ENCODE data around the gene RHOT1. TPM values are rescaled to one million over a fixed set of nuclear protein-coding genes. Genes with fewer than 3 reads are reported as not detected.

Gene RHOT1
- total RNA-seq, 1 donor from 2014 or later: 76.4 TPM

GRCh38 chr17:32268734-32269288 is 126.5 kb downstream of the RHOT1 start:
- Histone ChIP-seq H3K27me3 (peaks cover 54% of the 10 kb centered on the region), H3K79me2 (ENCODE audit: low read depth) (peaks cover 9% of the 10 kb centered on the region), H4K20me1 (ENCODE audit: low read depth) (peaks cover 18% of the 10 kb centered on the region), H3K4me2 (no peak overlapping the region), H2AFZ (replicated peaks) (no peak overlapping the region), H3K4me3 (no peak overlapping the region), H3K9me3 (ENCODE audit: low read depth) (no peaks in the 10 kb centered on the region), H3F3A (ENCODE audit: low read depth) (peaks cover 47% of the 10 kb centered on the region), H3K9ac (no peak overlapping the region), H3K27ac (no peak overlapping the region), H3K4me1 (peaks cover 33% of the 10 kb centered on the region), H3K36me3 (no peaks in the 10 kb centered on the region)
- Mint-ChIP-seq H3K4me1 (peaks cover 47% of the 10 kb centered on the region), H3K27me3 (ENCODE audit: insufficient read depth, low read depth) (peaks cover 41% of the 10 kb centered on the region), H3K27ac (no peak overlapping the region), H3K9me3 (peaks cover 2% of the 10 kb centered on the region), H3K36me3 (no peaks in the 10 kb centered on the region), H3K4me3 (peak overlapping the region; percentile 81)
- TF ChIP-seq, protein P1, sequence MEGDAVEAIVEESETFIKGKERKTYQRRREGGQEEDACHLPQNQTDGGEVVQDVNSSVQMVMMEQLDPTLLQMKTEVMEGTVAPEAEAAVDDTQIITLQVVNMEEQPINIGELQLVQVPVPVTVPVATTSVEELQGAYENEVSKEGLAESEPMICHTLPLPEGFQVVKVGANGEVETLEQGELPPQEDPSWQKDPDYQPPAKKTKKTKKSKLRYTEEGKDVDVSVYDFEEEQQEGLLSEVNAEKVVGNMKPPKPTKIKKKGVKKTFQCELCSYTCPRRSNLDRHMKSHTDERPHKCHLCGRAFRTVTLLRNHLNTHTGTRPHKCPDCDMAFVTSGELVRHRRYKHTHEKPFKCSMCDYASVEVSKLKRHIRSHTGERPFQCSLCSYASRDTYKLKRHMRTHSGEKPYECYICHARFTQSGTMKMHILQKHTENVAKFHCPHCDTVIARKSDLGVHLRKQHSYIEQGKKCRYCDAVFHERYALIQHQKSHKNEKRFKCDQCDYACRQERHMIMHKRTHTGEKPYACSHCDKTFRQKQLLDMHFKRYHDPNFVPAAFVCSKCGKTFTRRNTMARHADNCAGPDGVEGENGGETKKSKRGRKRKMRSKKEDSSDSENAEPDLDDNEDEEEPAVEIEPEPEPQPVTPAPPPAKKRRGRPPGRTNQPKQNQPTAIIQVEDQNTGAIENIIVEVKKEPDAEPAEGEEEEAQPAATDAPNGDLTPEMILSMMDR (IDR thresholded peaks at IDR 0.05): no peak
- TF ChIP-seq EZH2 (IDR thresholded peaks at IDR 0.05) (no peak), EZH2phosphoT487 (IDR thresholded peaks at IDR 0.05) (no peak)
- DNase-seq (ENCODE audit: low spot score): no peak

DNA sequence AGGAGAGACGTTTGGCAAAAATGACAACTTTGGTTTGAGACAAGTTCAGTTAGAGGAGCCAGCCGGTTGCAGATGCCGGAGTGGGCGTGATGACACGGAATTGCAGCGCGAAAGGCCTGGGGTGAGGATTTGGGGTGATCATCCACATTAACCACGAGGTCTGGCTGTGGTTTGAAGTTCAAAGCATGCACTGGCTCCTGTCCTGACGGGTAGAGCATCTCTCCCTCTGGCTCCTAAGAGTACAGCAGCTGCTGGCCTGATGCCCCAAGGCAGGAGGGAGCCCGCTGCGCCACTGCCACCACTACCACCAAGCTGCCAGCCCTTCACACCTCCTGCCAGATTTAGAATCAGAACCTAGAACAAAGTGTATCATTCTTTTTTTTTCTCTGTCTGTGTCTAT is 127.1 kb downstream of the RHOT1 start:
- Mint-ChIP-seq H3K4me3 (no peak overlapping the region), H3K4me1 (peaks cover 47% of the 10 kb centered on the region), H3K27ac (no peak overlapping the region), H3K27me3 (ENCODE audit: insufficient read depth, low read depth) (peaks cover 37% of the 10 kb centered on the region), H3K36me3 (no peaks in the 10 kb centered on the region), H3K9me3 (peaks cover 2% of the 10 kb centered on the region)
- Histone ChIP-seq H3K27me3 (peaks cover 49% of the 10 kb centered on the region), H3F3A (ENCODE audit: low read depth) (peaks cover 47% of the 10 kb centered on the region), H4K20me1 (ENCODE audit: low read depth) (peaks cover 18% of the 10 kb centered on the region), H3K4me3 (no peak overlapping the region), H2AFZ (replicated peaks) (no peak overlapping the region), H3K4me1 (peaks cover 33% of the 10 kb centered on the region), H3K79me2 (ENCODE audit: low read depth) (peaks cover 9% of the 10 kb centered on the region), H3K9ac (no peak overlapping the region), H3K36me3 (no peaks in the 10 kb centered on the region), H3K27ac (no peak overlapping the region), H3K9me3 (ENCODE audit: low read depth) (no peaks in the 10 kb centered on the region), H3K4me2 (no peak overlapping the region)
- no peak for DNase-seq (ENCODE audit: low spot score)
- TF ChIP-seq EZH2 (IDR thresholded peaks at IDR 0.05) (no peak), EZH2phosphoT487 (IDR thresholded peaks at IDR 0.05) (no peak)
- TF ChIP-seq, protein P1 (IDR thresholded peaks at IDR 0.05): no peak

- H3K27me3 ChIP-seq: peaks cover 29% of the 10 kb centered on the region
- no peak overlapping the region for H3K27ac Mint-ChIP-seq
- H3K4me2 ChIP-seq: no peak overlapping the region
- H4K20me1 ChIP-seq (ENCODE audit: low read depth): peaks cover 25% of the 10 kb centered on the region
- H3K4me3 Mint-ChIP-seq: no peak overlapping the region
- no peaks in the 10 kb centered on the region for H3K36me3 Mint-ChIP-seq
- no peak overlapping the region for H3K27ac ChIP-seq
- peaks cover 39% of the 10 kb centered on the region for H3F3A ChIP-seq (ENCODE audit: low read depth)
- H3K79me2 ChIP-seq (ENCODE audit: low read depth): peaks cover 9% of the 10 kb centered on the region
- peaks cover 27% of the 10 kb centered on the region for H3K27me3 Mint-ChIP-seq (ENCODE audit: insufficient read depth, low read depth)
- H3K9me3 ChIP-seq (ENCODE audit: low read depth): no peaks in the 10 kb centered on the region
- no peak for TF ChIP-seq EZH2phosphoT487 (IDR thresholded peaks at IDR 0.05)
- no peak for TF ChIP-seq EZH2 (IDR thresholded peaks at IDR 0.05)
- TF ChIP-seq, protein P1 (IDR thresholded peaks at IDR 0.05): no peak
- H3K9ac ChIP-seq: no peak overlapping the region
- peaks cover 2% of the 10 kb centered on the region for H3K9me3 Mint-ChIP-seq
- peaks cover 25% of the 10 kb centered on the region for H3K4me1 ChIP-seq
- DNase-seq (ENCODE audit: low spot score): no peak
- no peak overlapping the region for H3K4me3 ChIP-seq
- no peak overlapping the region for H2AFZ ChIP-seq (replicated peaks)
- H3K4me1 Mint-ChIP-seq: peaks cover 54% of the 10 kb centered on the region
- H3K36me3 ChIP-seq: no peaks in the 10 kb centered on the region
Observed at GRCh38 chr17:32271844-32272243, 129.5 kb downstream of the RHOT1 start.

Data from neural progenitor cell (in vitro differentiated cells).